Activated CD4-positive, alpha-beta T cell treated with anti-CD3 and anti-CD28 coated beads for 1 hour (primary cell): ENCODE measurements around the gene CLRN3.

Source experiments
- DNase-seq: peaks from one replicate; pipeline ENCODE4 v3.0.0-alpha.2; 2020

The CLRN3 gene

DNA sequence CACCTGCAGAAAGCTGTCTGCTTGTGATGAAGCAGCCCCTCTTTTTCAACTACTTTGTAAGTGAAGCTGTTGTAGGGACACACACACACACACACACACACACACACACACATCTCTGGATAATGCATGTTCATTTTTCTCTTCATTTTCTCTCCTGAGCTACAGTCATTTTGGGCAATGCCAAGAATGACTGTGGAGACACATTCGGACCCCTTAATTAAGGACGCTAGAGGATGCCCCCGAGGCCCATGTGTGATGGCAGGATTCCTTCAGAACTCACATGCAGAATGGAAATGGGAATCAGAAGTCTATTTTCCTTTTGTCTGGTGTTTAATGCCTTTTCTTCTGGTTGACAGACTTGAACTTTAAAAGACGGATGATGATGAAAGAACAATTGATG is 56.6 kb downstream of the CLRN3 start:
- no peak for DNase-seq

DNA sequence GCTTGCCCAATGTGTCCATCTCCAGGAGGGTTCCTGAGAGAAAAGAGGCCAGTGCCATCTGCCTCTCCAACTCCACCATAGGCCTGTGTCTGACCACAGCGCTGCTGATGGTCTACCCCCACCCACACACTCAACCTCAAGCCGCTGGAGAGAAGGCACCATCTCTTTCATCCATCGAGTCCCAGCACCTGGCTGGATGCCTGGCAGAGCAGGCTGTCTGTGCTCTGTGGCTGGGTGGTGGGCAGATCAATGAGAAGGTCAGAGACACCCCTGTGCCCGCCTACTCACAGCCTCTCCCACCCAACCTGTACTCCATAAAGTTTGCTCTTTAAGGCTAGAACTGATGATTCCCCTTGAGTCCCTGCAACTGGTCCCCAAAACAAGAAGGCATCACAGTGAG is 58.0 kb downstream of the CLRN3 start:
- DNase-seq, result no peak

DNA sequence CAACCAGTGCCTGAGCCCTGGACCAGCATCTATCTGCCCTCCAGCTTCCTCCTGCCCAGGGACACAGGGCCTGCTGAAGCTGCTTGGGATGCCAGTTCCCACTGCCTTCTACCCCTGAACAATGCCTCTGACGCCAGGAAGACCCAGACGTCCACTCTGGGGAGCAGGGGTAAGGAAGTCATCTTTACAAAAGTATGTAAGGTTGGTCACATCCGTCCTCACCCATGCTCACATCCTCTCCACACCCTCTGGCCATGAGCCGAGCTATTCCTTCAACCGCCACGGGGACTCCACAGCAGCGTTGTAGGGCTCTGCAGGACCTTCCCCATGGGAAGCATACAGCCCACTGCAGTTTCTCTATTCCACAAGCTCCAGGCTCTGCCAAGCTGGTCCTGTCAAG is 58.5 kb downstream of the CLRN3 start:
- DNase-seq, result no peak

DNA sequence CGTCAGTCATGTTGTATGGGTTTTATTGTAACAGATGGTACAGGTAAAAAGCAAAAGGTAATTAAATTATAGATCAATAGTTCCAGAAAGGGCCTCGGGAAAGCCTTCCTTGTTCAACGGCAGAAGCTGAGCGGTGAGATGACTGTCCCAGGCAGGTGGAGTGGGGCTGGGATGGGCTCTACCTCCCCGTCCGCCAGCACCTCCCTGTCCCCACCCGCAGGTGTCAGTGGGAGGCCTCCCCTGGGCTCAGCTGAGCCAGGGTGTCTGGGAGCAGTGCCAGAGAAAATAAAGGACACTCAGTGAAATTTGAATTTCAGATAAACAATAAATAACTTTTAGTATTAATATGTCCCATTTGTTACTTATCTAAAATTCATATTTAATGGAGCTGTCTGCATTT is 58.9 kb downstream of the CLRN3 start:
- no peak for DNase-seq

DNA sequence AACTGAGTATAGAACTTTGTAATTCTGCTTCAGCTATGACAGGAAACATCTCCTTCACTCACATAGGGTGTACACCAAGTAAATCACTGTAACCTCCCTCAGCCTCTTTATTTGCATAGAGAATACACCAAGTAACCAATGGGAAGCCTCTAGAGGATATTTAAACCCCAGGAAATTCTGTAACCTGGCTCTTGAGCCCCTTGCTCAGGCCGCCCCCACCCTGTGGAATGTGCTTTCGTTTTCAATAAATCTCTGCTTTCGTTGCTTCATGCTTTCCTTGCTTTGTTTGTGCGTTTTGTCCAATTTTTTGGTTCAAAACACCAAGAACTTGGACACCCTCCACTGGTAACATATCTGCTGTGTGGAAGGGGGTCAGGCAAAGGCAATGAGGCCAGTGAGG is 60.2 kb downstream of the CLRN3 start:
- DNase-seq, result no peak

DNA sequence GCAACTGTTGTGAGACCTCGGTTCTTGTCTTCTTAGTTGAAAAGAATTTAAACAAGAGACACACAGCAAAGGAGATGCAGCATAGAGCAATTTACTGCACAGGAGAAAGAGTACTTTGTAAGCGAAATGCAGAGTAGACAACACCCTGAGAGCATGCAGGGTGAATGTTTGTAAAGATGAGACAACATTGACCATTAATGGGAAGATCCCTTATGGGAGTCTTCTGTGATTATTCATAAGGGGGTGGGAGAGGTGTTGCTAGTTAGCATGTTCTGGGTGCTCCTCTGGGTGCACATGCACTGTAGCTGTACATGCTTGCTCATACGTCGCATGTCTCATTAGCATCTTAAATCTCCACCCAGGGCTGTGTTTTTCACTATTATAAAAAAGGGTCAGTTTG is 62.3 kb downstream of the CLRN3 start:
- DNase-seq, result no peak
